PFSK-1 (cell line): Measurements from ENCODE around the gene NR2F6.

ENCODE experiments used
- FOXP2 ChIP-seq: optimal IDR thresholded peaks from 2 replicates; pipeline ENCODE3; 2011; ENCODE audit warnings: borderline replicate concordance, control low read depth, inconsistent platforms; ENCODE audit not compliant: insufficient read depth; ENCODE audit errors: extremely low read length, extremely low read depth
- POLR2AphosphoS5 ChIP-seq: IDR thresholded peaks from 2 replicates; pipeline ENCODE4 v1.6.1; 2012; ENCODE audit warnings: low read depth, mild to moderate bottlenecking, control low read depth, low read length, moderate library complexity
- SIN3A ChIP-seq: IDR thresholded peaks from 2 replicates; pipeline ENCODE4 v1.6.1; 2012; ENCODE audit warnings: mild to moderate bottlenecking, low read length, moderate library complexity, borderline replicate concordance; ENCODE audit not compliant: insufficient read depth
- TAF1 ChIP-seq: IDR thresholded peaks from 2 replicates; pipeline ENCODE4 v1.6.1; 2012; ENCODE audit warnings: low read length, control low read depth, borderline replicate concordance; ENCODE audit not compliant: insufficient read depth
- TF ChIP-seq, protein P1 (sequence below), 2 experiments: IDR thresholded peaks; 2 replicates each; pipeline versions ENCODE4 v1.6.1 to v1.8.0; 2011 to 2012; ENCODE audit warnings: low read depth in 2 of 2, low read length in 2 of 2, control low read depth in 1 of 2, inconsistent platforms in 1 of 2, mild to moderate bottlenecking in 1 of 2, moderate library complexity in 1 of 2; ENCODE audit not compliant: insufficient read depth in 1 of 2

The NR2F6 gene

GRCh38 chr19:17211547-17212446 lies 33.9 kb downstream of the NR2F6 start:
- TF ChIP-seq, protein P1, sequence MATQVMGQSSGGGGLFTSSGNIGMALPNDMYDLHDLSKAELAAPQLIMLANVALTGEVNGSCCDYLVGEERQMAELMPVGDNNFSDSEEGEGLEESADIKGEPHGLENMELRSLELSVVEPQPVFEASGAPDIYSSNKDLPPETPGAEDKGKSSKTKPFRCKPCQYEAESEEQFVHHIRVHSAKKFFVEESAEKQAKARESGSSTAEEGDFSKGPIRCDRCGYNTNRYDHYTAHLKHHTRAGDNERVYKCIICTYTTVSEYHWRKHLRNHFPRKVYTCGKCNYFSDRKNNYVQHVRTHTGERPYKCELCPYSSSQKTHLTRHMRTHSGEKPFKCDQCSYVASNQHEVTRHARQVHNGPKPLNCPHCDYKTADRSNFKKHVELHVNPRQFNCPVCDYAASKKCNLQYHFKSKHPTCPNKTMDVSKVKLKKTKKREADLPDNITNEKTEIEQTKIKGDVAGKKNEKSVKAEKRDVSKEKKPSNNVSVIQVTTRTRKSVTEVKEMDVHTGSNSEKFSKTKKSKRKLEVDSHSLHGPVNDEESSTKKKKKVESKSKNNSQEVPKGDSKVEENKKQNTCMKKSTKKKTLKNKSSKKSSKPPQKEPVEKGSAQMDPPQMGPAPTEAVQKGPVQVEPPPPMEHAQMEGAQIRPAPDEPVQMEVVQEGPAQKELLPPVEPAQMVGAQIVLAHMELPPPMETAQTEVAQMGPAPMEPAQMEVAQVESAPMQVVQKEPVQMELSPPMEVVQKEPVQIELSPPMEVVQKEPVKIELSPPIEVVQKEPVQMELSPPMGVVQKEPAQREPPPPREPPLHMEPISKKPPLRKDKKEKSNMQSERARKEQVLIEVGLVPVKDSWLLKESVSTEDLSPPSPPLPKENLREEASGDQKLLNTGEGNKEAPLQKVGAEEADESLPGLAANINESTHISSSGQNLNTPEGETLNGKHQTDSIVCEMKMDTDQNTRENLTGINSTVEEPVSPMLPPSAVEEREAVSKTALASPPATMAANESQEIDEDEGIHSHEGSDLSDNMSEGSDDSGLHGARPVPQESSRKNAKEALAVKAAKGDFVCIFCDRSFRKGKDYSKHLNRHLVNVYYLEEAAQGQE (IDR thresholded peaks at IDR 0.05; ENCODE audit: insufficient read depth in 1 of 2, low read depth in 2 of 2, low read length in 2 of 2), result no peak
- TF ChIP-seq SIN3A (no peak), POLR2AphosphoS5 (no peak), TAF1 (no peak), FOXP2 (no peak)

DNA sequence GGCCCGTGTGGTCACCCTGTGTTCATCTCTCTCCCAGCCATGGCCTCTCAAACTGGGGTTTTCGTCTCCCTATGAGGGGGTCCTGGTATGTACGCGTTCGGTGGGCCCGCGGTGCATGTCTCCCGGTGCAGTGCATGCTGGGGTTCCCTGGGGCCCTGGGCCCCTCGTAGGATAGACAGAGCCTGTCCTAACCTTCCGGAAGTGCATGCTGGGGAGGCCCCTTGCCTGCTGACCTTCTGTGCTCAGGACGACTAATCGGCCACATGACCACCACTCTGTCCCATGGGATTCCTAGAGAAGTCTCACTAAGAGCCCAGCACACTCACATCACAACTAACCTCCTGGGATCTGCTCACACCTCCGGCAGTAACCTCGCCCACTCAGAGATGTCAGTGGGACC lies 35.4 kb downstream of the NR2F6 start:
- TF ChIP-seq, protein P1 (IDR thresholded peaks at IDR 0.05; ENCODE audit: insufficient read depth in 1 of 2, low read depth in 2 of 2, low read length in 2 of 2), result no peak
- TF ChIP-seq FOXP2, result no peak
- TF ChIP-seq TAF1, result no peak
- TF ChIP-seq SIN3A, result no peak
- TF ChIP-seq POLR2AphosphoS5, result no peak

- TF ChIP-seq, protein P1 (IDR thresholded peaks at IDR 0.05; ENCODE audit: insufficient read depth in 1 of 2, low read depth in 2 of 2, low read length in 2 of 2), result no peak
- TF ChIP-seq FOXP2 (no peak), TAF1 (no peak), POLR2AphosphoS5 (no peak), SIN3A (no peak)
Measured at GRCh38 chr19:17209126-17210036, 36.3 kb downstream of the NR2F6 start.

- no peak for TF ChIP-seq FOXP2
- no peak for TF ChIP-seq POLR2AphosphoS5
- TF ChIP-seq TAF1, result no peak
- no peak for TF ChIP-seq SIN3A
- TF ChIP-seq, protein P1 (IDR thresholded peaks at IDR 0.05; ENCODE audit: insufficient read depth in 1 of 2, low read depth in 2 of 2, low read length in 2 of 2), result no peak
Measured at GRCh38 chr19:17206736-17207581, 38.8 kb downstream of the NR2F6 start.
